Upper lobe of right lung (tissue), 1 donor: ENCODE measurements around the gene RABGEF1. TPM values are rescaled to one million over a fixed set of nuclear protein-coding genes. Genes with fewer than 3 reads are reported as not detected.

Experiments
- ATAC-seq: fragments of 200-7000 bp; cut with Tn5 transposase; one replicate; pipeline ENCODE4 v1.9.1; 2020; ENCODE audit warnings: mild to moderate bottlenecking, moderate library complexity
- DNase-seq: peaks from one replicate; pipeline ENCODE4 v3.0.0-alpha.2; 2020
- H3K27ac ChIP-seq: fragments of 200-600 bp; one replicate; pipeline ENCODE4 v1.8.0; 2022
- H3K27me3 ChIP-seq: fragments of 200-600 bp; one replicate; pipeline ENCODE4 v1.8.0; 2022; ENCODE audit warnings: mild to moderate bottlenecking
- H3K36me3 ChIP-seq: fragments of 200-600 bp; one replicate; pipeline ENCODE4 v1.8.0; 2022
- H3K4me1 ChIP-seq: fragments of 200-600 bp; one replicate; pipeline ENCODE4 v1.8.0; 2022
- H3K4me3 ChIP-seq: fragments of 200-600 bp; one replicate; pipeline ENCODE4 v1.8.0; 2022; ENCODE audit warnings: mild to moderate bottlenecking
- H3K9me3 ChIP-seq: fragments of 200-600 bp; one replicate; pipeline ENCODE4 v1.8.0; 2022
- intact Hi-C: fragments of 100-400 bp; cut with DNase I; formaldehyde crosslinking; loops from one replicate; pipeline ENCODE4 v1.11.0; 2022
- total RNA-seq: library from RNA; stranded (reverse); fragmentation: NEBNext Ultra II Directional; extraction: Animal tissue kit (Norgen Biotek cat#: 25700); gene quantifications from one replicate; pipeline ENCODE4 v1.2.1, GENCODE V29; 2021
- TF ChIP-seq, protein P1 (sequence below): fragments of 200-600 bp; IDR thresholded peaks from one replicate; pipeline ENCODE4 v1.8.0; 2022; ENCODE audit warnings: antibody characterized with exemption
- donor health status: DM: no; HTN: yes; CAD: no; lungs with severe emphysema.

The RABGEF1 gene
- total RNA-seq, 1 donor from 2014 or later = 23.1 TPM

DNA sequence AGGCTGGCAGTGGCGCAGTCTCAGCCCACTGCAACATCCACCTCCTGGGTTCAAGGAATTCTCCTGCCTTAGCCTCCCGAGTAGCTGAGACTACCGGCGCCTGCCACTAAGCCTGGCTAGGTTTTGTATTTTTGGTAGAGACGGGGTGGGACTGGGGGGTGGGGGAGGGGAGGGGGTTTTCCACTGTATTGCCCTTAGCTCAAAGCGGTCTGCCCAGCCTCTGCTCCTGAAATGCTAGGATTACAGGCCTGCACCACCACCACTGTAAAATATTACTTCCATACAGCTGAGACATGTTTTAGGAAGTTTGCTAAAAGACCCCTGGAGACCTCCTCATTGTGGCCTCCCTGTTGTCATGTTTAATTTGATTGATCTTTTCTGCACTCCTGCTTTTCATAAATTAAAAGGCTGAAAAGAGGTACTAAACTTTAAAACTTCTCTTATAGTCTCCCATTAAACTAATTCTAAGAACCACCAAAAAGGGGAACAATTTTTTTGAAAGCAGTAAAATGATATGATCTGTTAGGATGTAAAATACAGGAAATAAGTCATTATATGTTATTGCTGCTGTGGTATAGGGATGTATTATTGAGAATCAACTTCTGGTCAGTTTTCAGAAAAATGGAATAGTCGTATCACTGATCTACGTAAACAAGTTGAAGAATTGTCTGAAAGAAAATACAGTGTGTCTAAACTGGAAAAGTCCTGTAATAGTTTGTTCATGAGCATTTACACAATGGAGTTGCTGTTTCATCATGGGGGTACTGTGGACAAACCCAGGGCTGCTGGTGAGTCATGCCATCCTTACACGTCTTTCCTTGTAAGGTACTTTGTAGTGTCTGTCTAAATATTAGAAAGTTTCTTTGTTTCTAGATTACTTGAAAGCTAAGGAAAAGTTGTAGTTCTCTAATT is 107.6 kb downstream of the RABGEF1 start:
- no peak for ATAC-seq

DNA sequence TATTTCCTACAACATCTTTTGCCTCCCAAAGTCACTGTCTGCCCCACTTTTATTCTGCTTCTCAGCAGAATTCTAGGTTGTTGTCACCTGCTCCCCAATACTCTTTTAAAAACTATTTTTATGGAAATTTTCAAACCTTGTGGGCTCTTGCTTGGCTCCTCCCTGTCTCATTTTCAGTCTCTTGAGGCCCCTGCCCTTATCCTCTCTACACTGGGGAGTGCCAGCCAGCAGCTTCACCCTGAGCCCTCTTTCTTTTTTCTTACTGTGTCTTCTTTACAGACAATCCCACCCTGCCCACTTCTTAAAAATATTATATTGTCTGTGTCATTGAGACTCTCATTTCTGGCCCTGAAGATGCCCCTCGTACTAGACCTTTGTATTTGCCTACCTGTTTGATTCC is 118.8 kb downstream of the RABGEF1 start:
- Histone ChIP-seq H3K4me1 (no peaks in the 10 kb centered on the region), H3K36me3 (peaks cover 21% of the 10 kb centered on the region)
- intact Hi-C loops = no loop called here

More for the DNA sequence above, 107.6 kb downstream of the RABGEF1 start:
- H3K36me3 ChIP-seq = no peaks in the 10 kb centered on the region
- no peak overlapping the region for H3K27ac ChIP-seq
- H3K4me1 ChIP-seq = peaks cover 7% of the 10 kb centered on the region
- no peaks in the 10 kb centered on the region for H3K27me3 ChIP-seq
- H3K9me3 ChIP-seq = no peaks in the 10 kb centered on the region
- H3K4me3 ChIP-seq = no peak overlapping the region
- intact Hi-C loops = no loop called here
- TF ChIP-seq, protein P1, sequence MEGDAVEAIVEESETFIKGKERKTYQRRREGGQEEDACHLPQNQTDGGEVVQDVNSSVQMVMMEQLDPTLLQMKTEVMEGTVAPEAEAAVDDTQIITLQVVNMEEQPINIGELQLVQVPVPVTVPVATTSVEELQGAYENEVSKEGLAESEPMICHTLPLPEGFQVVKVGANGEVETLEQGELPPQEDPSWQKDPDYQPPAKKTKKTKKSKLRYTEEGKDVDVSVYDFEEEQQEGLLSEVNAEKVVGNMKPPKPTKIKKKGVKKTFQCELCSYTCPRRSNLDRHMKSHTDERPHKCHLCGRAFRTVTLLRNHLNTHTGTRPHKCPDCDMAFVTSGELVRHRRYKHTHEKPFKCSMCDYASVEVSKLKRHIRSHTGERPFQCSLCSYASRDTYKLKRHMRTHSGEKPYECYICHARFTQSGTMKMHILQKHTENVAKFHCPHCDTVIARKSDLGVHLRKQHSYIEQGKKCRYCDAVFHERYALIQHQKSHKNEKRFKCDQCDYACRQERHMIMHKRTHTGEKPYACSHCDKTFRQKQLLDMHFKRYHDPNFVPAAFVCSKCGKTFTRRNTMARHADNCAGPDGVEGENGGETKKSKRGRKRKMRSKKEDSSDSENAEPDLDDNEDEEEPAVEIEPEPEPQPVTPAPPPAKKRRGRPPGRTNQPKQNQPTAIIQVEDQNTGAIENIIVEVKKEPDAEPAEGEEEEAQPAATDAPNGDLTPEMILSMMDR = no peak
- DNase-seq = no peak

DNA sequence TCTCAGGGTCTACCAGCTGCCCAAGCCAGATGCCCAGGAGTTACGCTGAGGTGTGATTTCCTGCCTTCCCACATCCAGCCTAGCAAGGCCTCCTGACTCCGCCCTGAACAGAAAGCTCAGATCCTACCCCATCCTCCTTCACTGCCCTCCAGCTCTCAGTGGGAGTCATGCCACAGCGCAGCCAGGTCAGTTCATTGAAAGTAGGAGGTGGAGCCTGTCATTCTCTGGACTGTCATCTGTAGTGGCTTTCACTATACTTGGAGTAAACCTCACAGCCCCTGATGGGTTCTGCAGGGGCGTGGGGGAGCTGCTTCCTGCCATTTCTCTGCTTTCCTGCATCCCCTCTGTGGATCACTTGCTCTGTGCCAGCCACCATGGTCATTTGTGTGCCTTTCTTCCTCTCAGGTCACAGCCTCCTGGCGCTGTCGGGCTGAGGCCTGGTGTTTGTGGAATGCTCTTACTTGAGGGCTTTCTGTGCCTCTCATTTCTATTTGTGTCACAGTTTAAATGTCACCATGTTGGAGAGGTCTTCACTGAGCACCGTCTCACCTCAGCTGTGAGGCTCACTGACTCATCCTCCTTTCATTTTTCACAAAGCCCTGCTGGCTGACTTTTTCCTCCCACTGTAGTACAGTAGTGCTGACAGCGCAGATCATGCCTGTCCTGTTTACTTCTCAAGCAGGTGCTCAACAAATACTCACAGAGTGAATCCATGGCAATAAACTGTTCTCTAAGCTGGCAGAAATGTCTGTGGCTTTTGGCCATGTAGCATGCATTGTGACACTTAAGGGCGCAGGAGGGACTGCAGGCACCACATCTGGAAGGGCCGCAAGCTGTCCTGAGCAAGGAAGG is 119.5 kb downstream of the RABGEF1 start:
- no peak for DNase-seq
- Histone ChIP-seq H3K9me3 (no peaks in the 10 kb centered on the region), H3K27me3 (no peaks in the 10 kb centered on the region), H3K27ac (no peak overlapping the region), H3K36me3 (peaks cover 24% of the 10 kb centered on the region), H3K4me3 (no peak overlapping the region), H3K4me1 (no peaks in the 10 kb centered on the region)
- intact Hi-C loops = no loop called here
- ATAC-seq = no peak
- TF ChIP-seq, protein P1 = no peak

More for the DNA sequence above, 118.8 kb downstream of the RABGEF1 start:
- DNase-seq = no peak
- Histone ChIP-seq H3K27ac (no peak overlapping the region), H3K27me3 (no peaks in the 10 kb centered on the region), H3K9me3 (no peaks in the 10 kb centered on the region), H3K4me3 (no peak overlapping the region)
- TF ChIP-seq, protein P1 = no peak
- ATAC-seq = no peak

DNA sequence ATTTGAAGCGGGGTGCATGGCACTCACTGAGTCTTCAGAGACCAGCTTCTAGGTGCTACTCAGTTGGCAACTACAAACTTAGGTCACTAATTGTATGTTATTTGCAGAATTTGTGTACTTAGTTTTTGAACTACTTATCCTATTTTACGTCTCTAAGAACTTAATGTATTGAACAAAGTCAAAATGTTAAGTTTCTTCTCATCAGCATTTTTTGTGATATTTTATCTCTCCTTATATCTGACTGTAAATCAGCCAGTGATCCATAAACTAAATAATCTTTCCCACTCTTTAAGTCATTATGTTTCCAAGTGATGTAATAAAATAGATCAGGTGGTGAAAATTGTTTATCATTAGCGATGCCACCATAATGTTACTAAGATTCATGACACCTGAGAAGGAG is 120.2 kb downstream of the RABGEF1 start:
- Histone ChIP-seq H3K4me3 (no peak overlapping the region), H3K27ac (no peak overlapping the region), H3K27me3 (no peaks in the 10 kb centered on the region), H3K4me1 (no peaks in the 10 kb centered on the region), H3K9me3 (no peaks in the 10 kb centered on the region), H3K36me3 (peaks cover 24% of the 10 kb centered on the region)
- intact Hi-C loops = no loop called here
- DNase-seq (no peak), ATAC-seq (no peak)
- TF ChIP-seq, protein P1 = no peak

Other genes with a start within 250 kb of the RABGEF1 start
- 12.5 TPM for gene KCTD7, start 111.9 kb upstream of the RABGEF1 start, total RNA-seq
- gene TMEM248, start 180.5 kb downstream of the RABGEF1 start, total RNA-seq = 114 TPM